MM.1S (cell line): ENCODE measurements around the gene SRP9.

Experiments
- DNase-seq: peaks from one replicate; pipeline ENCODE4 v3.0.0-alpha.2; 2015
- H2AFZ ChIP-seq: fragments of 300-600 bp; sonication (generic); 2 replicates; pipeline ENCODE4 v1.6.0; 2016; ENCODE audit warnings: antibody characterized with exemption, low read length
- H3F3A ChIP-seq: fragments of 300-600 bp; sonication (generic); 2 replicates; pipeline ENCODE4 v1.6.1; 2016; ENCODE audit warnings: mild to moderate bottlenecking, antibody characterized with exemption, low read length, moderate library complexity, mixed read lengths; ENCODE audit not compliant: insufficient read depth
- H3K27ac ChIP-seq: fragments of 300-600 bp; sonication (generic); 2 replicates; pipeline ENCODE4 v1.5.1; 2016; ENCODE audit warnings: mild to moderate bottlenecking, low read length
- H3K27me3 ChIP-seq: fragments of 300-600 bp; sonication (generic); replicated peaks from 2 replicates; pipeline ENCODE4 v1.6.0; 2016; ENCODE audit warnings: low read length; ENCODE audit not compliant: insufficient read depth
- H3K36me3 ChIP-seq: fragments of 300-600 bp; sonication (generic); replicated peaks from 2 replicates; pipeline ENCODE4 v1.6.1; 2016; ENCODE audit warnings: mild to moderate bottlenecking, low read length, mixed read lengths; ENCODE audit not compliant: insufficient read depth
- H3K4me1 ChIP-seq: fragments of 300-600 bp; sonication (generic); 2 replicates; pipeline ENCODE4 v1.6.1; 2016; ENCODE audit warnings: low read length, mixed read lengths
- H3K4me2 ChIP-seq: fragments of 300-600 bp; sonication (generic); 2 replicates; pipeline ENCODE4 v1.6.0; 2016; ENCODE audit warnings: low read depth, low read length
- H3K4me3 ChIP-seq: fragments of 300-600 bp; sonication (generic); 2 replicates; pipeline ENCODE4 v1.5.1; 2016; ENCODE audit warnings: low read length, mixed read lengths
- H3K79me2 ChIP-seq: fragments of 300-600 bp; sonication (generic); 2 replicates; pipeline ENCODE4 v1.6.1; 2016; ENCODE audit warnings: mixed run types, low read length, mixed read lengths
- H3K9ac ChIP-seq: fragments of 300-600 bp; sonication (generic); 2 replicates; pipeline ENCODE4 v1.6.1; 2016; ENCODE audit warnings: low read length, mixed read lengths
- H3K9me2 ChIP-seq: fragments of 300-600 bp; sonication (generic); replicated peaks from 2 replicates; pipeline ENCODE4 v1.6.1; 2016; ENCODE audit warnings: mild to moderate bottlenecking, low read length, mixed read lengths; ENCODE audit not compliant: insufficient read depth
- H3K9me3 ChIP-seq: fragments of 300-600 bp; sonication (generic); replicated peaks from 2 replicates; pipeline ENCODE4 v1.6.1; 2016; ENCODE audit warnings: mild to moderate bottlenecking, low read length, mixed read lengths; ENCODE audit not compliant: insufficient read depth
- H4K20me1 ChIP-seq: fragments of 300-600 bp; sonication (generic); 2 replicates; pipeline ENCODE4 v1.6.1; 2016; ENCODE audit warnings: mild to moderate bottlenecking, low read length, moderate library complexity, mixed read lengths; ENCODE audit not compliant: insufficient read depth
- EZH2 ChIP-seq: fragments of 300-600 bp; sonication (generic); optimal IDR thresholded peaks from 2 replicates; pipeline ENCODE3; 2017; ENCODE audit warnings: low read depth, mild to moderate bottlenecking, antibody characterized with exemption, low read length, mixed read lengths
- EZH2phosphoT487 ChIP-seq: fragments of 300-600 bp; sonication (generic); IDR thresholded peaks from 2 replicates; pipeline ENCODE4 v1.6.1; 2018; ENCODE audit warnings: antibody characterized with exemption, low read length
- TF ChIP-seq, protein P1 (sequence below): fragments of 300-600 bp; sonication (generic); IDR thresholded peaks from 2 replicates; pipeline ENCODE4 v1.5.1; 2016; ENCODE audit warnings: antibody characterized with exemption, low read length, mixed read lengths

The SRP9 gene

DNA sequence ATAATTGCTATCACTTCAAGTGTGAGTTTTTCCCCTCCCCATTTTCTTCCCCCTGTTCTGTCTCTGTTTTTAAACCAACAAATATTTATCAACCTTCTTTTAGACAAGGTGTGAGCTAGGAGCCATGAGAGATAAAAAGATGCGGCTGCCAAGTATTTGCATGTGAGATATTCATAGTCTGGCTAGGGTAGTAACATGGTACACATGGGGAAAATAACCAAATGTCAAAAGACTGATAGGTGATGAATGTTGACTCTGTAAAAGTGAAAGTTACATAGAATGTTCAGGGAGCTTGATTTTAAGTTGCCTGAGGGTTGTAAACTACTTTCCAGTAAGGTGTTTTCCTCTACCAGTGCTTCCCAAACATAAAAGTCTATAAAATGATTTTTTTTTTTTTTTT is 25.4 kb upstream of the SRP9 start:
- TF ChIP-seq, protein P1, sequence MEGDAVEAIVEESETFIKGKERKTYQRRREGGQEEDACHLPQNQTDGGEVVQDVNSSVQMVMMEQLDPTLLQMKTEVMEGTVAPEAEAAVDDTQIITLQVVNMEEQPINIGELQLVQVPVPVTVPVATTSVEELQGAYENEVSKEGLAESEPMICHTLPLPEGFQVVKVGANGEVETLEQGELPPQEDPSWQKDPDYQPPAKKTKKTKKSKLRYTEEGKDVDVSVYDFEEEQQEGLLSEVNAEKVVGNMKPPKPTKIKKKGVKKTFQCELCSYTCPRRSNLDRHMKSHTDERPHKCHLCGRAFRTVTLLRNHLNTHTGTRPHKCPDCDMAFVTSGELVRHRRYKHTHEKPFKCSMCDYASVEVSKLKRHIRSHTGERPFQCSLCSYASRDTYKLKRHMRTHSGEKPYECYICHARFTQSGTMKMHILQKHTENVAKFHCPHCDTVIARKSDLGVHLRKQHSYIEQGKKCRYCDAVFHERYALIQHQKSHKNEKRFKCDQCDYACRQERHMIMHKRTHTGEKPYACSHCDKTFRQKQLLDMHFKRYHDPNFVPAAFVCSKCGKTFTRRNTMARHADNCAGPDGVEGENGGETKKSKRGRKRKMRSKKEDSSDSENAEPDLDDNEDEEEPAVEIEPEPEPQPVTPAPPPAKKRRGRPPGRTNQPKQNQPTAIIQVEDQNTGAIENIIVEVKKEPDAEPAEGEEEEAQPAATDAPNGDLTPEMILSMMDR, result no peak
- TF ChIP-seq EZH2phosphoT487 (no peak), EZH2 (no peak)
- H2AFZ ChIP-seq, result no peak overlapping the region

DNA sequence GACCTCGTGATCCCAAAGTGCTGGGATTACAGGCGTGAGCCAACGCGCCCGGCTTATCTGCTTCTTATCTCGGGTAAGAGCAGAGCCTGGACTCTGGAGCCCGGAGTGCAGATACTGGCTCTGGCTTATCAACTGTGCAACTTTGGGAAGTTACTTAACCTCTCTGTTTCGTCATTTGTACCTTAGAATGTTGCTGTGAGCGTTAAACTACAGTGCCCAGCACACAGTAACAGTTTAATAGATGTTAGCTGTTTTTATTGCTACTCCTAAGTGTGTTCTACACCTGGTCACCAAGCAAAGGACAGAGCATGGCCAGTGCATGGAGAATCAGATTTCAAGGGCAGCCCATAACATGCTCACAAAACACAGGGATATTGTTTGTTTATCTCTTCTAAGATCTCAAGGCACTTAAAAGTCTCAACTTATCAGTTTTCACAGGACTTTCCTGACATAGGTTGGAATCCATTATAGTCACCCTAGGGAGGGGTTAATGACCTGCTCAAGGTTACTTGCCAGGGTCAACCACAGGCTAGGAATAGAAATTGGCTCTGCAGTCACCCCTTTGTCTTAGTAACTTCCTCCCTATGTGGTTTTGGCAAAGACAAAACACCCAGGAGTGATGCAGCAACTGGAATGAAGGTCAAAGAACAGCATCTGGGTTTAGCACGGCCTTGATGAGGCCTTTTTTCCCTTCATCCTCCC is 22.5 kb upstream of the SRP9 start:
- Histone ChIP-seq H3K9me2 (no peaks in the 10 kb centered on the region), H4K20me1 (no peaks in the 10 kb centered on the region), H3K27ac (no peak overlapping the region), H3K4me3 (no peak overlapping the region), H3K9me3 (no peaks in the 10 kb centered on the region), H3K36me3 (no peaks in the 10 kb centered on the region), H3K79me2 (no peaks in the 10 kb centered on the region), H3K4me1 (peaks cover 7% of the 10 kb centered on the region), H3K9ac (no peak overlapping the region), H3K27me3 (no peaks in the 10 kb centered on the region), H3K4me2 (no peak overlapping the region), H2AFZ (peak overlapping the region; percentile 7; the same call in 1 of the 2 replicates), H3F3A (no peaks in the 10 kb centered on the region)
- DNase-seq, result no peak
- TF ChIP-seq EZH2phosphoT487, result no peak
- TF ChIP-seq, protein P1, result no peak
- no peak for TF ChIP-seq EZH2

More for the DNA sequence above, 25.4 kb upstream of the SRP9 start:
- Histone ChIP-seq H3K36me3 (no peaks in the 10 kb centered on the region), H3K9ac (no peak overlapping the region), H3K9me2 (no peaks in the 10 kb centered on the region), H3K27me3 (no peaks in the 10 kb centered on the region), H3K4me3 (no peak overlapping the region), H3K4me1 (peaks cover 7% of the 10 kb centered on the region), H3K79me2 (no peaks in the 10 kb centered on the region), H4K20me1 (no peaks in the 10 kb centered on the region), H3K4me2 (no peak overlapping the region), H3F3A (no peaks in the 10 kb centered on the region), H3K9me3 (no peaks in the 10 kb centered on the region), H3K27ac (no peak overlapping the region)
- no peak for DNase-seq

DNA sequence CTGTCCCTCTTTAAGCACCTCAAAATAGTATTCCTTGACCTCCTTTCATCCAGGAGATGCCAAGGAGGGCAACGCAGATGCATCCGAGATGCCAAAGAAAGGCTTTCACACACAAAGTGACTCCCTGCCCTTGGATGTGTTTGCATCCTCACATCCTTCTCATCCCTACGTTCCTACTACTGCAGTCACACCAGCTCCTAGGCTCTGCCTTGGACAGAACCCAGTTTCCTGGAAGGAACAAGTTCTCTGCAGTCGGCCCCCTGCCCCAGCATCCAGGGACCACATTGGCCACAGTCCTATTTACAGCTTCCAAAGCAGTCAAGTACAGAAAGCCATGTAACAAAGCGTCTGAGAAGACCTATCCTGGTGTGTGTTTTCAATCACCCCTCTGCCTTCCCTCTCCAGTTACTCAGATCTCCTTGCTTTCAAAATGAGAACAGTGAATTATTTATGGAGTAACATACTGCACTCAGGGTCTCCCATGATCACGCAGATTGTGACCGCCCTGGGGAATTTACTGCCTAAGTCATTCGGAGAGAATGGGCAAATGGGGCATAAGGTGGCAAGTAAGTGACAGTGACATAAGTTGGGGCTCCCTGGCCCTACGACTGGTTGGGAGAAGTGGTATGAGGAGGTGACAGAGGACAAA is 21.8 kb upstream of the SRP9 start:
- H2AFZ ChIP-seq, result no peak overlapping the region
- H3K27ac ChIP-seq, result no peak overlapping the region
- no peaks in the 10 kb centered on the region for H3K27me3 ChIP-seq
- no peaks in the 10 kb centered on the region for H3K9me2 ChIP-seq
- no peaks in the 10 kb centered on the region for H3K9me3 ChIP-seq
- no peaks in the 10 kb centered on the region for H3K79me2 ChIP-seq
- H3K36me3 ChIP-seq, result no peaks in the 10 kb centered on the region
- no peaks in the 10 kb centered on the region for H3F3A ChIP-seq
- DNase-seq, result no peak
- TF ChIP-seq, protein P1, result no peak
- no peak for TF ChIP-seq EZH2
- no peak for TF ChIP-seq EZH2phosphoT487
- H4K20me1 ChIP-seq, result no peaks in the 10 kb centered on the region
- H3K4me3 ChIP-seq, result no peak overlapping the region
- H3K9ac ChIP-seq, result no peak overlapping the region
- H3K4me1 ChIP-seq, result peaks cover 7% of the 10 kb centered on the region
- no peak overlapping the region for H3K4me2 ChIP-seq
